Activated T-cell treated with anti-CD3 and anti-CD28 coated beads, Interleukin-2, amount 50 U/mL, for 24 hours (primary cell): ENCODE measurements around the gene SLC44A3.
A peak's percentile ranks its signal among the peaks of the same experiment; 100 is the strongest.

Experiments
- DNase-seq: peaks from one replicate; pipeline ENCODE4 v3.0.0-alpha.2; 2020
- H3K27ac Mint-ChIP-seq: 2 replicates; pipeline ENCODE4 v1.8.0; 2020; ENCODE audit warnings: mild to moderate bottlenecking, mixed read lengths
- H3K27me3 Mint-ChIP-seq: 2 replicates; pipeline ENCODE4 v1.8.0; 2020; ENCODE audit warnings: mixed read lengths
- H3K36me3 Mint-ChIP-seq: 2 replicates; pipeline ENCODE4 v1.8.0; 2020; ENCODE audit warnings: low read depth, mixed read lengths
- H3K4me1 Mint-ChIP-seq: 2 replicates; pipeline ENCODE4 v1.8.0; 2020; ENCODE audit warnings: low read depth, mixed read lengths
- H3K4me3 Mint-ChIP-seq: 2 replicates; pipeline ENCODE4 v1.8.0; 2020; ENCODE audit warnings: mild to moderate bottlenecking, moderate library complexity, mixed read lengths
- H3K9me3 Mint-ChIP-seq: 2 replicates; pipeline ENCODE4 v1.8.0; 2020; ENCODE audit warnings: mixed read lengths

SLC44A3 gene

GRCh38 chr1:94807742-94808491 is 12.2 kb upstream of the SLC44A3 start:
- Mint-ChIP-seq H3K9me3 (peaks cover 3% of the 10 kb centered on the region), H3K36me3 (no peaks in the 10 kb centered on the region), H3K4me1 (peaks cover 4% of the 10 kb centered on the region), H3K27ac (no peak overlapping the region), H3K4me3 (no peak overlapping the region), H3K27me3 (peaks cover 2% of the 10 kb centered on the region)
- no peak for DNase-seq

- Mint-ChIP-seq H3K4me3 (no peak overlapping the region), H3K27ac (no peak overlapping the region)
Observed at GRCh38 chr1:94808669-94809068, 11.5 kb upstream of the SLC44A3 start.

GRCh38 chr1:94812985-94813384 is 7.2 kb upstream of the SLC44A3 start:
- peaks cover 9% of the 10 kb centered on the region for H3K9me3 Mint-ChIP-seq
- H3K27ac Mint-ChIP-seq: no peak overlapping the region
- DNase-seq: no peak
- peaks cover 33% of the 10 kb centered on the region for H3K27me3 Mint-ChIP-seq
- no peaks in the 10 kb centered on the region for H3K36me3 Mint-ChIP-seq
- peaks cover 3% of the 10 kb centered on the region for H3K4me1 Mint-ChIP-seq
- H3K4me3 Mint-ChIP-seq: no peak overlapping the region

More at GRCh38 chr1:94808669-94809068, 11.5 kb upstream of the SLC44A3 start:
- DNase-seq: no peak
- Mint-ChIP-seq H3K9me3 (peaks cover 6% of the 10 kb centered on the region), H3K27me3 (peaks cover 2% of the 10 kb centered on the region), H3K4me1 (peaks cover 4% of the 10 kb centered on the region), H3K36me3 (no peaks in the 10 kb centered on the region)

GRCh38 chr1:94816030-94816429 is 4.1 kb upstream of the SLC44A3 start:
- Mint-ChIP-seq H3K9me3 (peaks cover 9% of the 10 kb centered on the region), H3K36me3 (no peaks in the 10 kb centered on the region), H3K27ac (no peak overlapping the region), H3K4me1 (peaks cover 4% of the 10 kb centered on the region), H3K27me3 (peaks cover 54% of the 10 kb centered on the region), H3K4me3 (no peak overlapping the region)
- DNase-seq: no peak

GRCh38 chr1:94817712-94818111 is 2.4 kb upstream of the SLC44A3 start:
- peaks cover 4% of the 10 kb centered on the region for H3K4me1 Mint-ChIP-seq
- no peak for DNase-seq
- no peaks in the 10 kb centered on the region for H3K36me3 Mint-ChIP-seq
- H3K4me3 Mint-ChIP-seq: no peak overlapping the region
- peaks cover 71% of the 10 kb centered on the region for H3K27me3 Mint-ChIP-seq
- no peak overlapping the region for H3K27ac Mint-ChIP-seq
- peaks cover 5% of the 10 kb centered on the region for H3K9me3 Mint-ChIP-seq

GRCh38 chr1:94819238-94819944 is 766 bp upstream of the SLC44A3 start:
- H3K9me3 Mint-ChIP-seq: no peaks in the 10 kb centered on the region
- no peak overlapping the region for H3K27ac Mint-ChIP-seq
- H3K36me3 Mint-ChIP-seq: no peaks in the 10 kb centered on the region
- H3K4me1 Mint-ChIP-seq: peaks cover 4% of the 10 kb centered on the region
- peaks cover 71% of the 10 kb centered on the region for H3K27me3 Mint-ChIP-seq
- no peak for DNase-seq
- peak overlapping the region; percentile 69 for H3K4me3 Mint-ChIP-seq

GRCh38 chr1:94820936-94821335 is 779 bp downstream of the SLC44A3 start:
- peak overlapping the region; percentile 28 for H3K4me3 Mint-ChIP-seq
- no peaks in the 10 kb centered on the region for H3K36me3 Mint-ChIP-seq
- no peak overlapping the region for H3K27ac Mint-ChIP-seq
- peaks cover 4% of the 10 kb centered on the region for H3K4me1 Mint-ChIP-seq
- peaks cover 67% of the 10 kb centered on the region for H3K27me3 Mint-ChIP-seq
- no peak for DNase-seq
- H3K9me3 Mint-ChIP-seq: no peaks in the 10 kb centered on the region

- Mint-ChIP-seq H3K27me3 (peaks cover 63% of the 10 kb centered on the region), H3K4me3 (no peak overlapping the region)
Observed at GRCh38 chr1:94821636-94822305, 1.6 kb downstream of the SLC44A3 start.

GRCh38 chr1:94823116-94823515 is 3.0 kb downstream of the SLC44A3 start:
- Mint-ChIP-seq H3K9me3 (no peaks in the 10 kb centered on the region), H3K4me3 (no peak overlapping the region)
- DNase-seq: no peak

More at GRCh38 chr1:94821636-94822305, 1.6 kb downstream of the SLC44A3 start:
- Mint-ChIP-seq H3K36me3 (no peaks in the 10 kb centered on the region), H3K4me1 (peaks cover 4% of the 10 kb centered on the region), H3K27ac (no peak overlapping the region), H3K9me3 (no peaks in the 10 kb centered on the region)
- DNase-seq: no peak

GRCh38 chr1:94825936-94826335 is 5.8 kb downstream of the SLC44A3 start:
- Mint-ChIP-seq H3K9me3 (no peaks in the 10 kb centered on the region), H3K4me3 (no peak overlapping the region), H3K27me3 (peaks cover 44% of the 10 kb centered on the region), H3K4me1 (no peaks in the 10 kb centered on the region), H3K27ac (no peak overlapping the region), H3K36me3 (no peaks in the 10 kb centered on the region)
- DNase-seq: no peak

More at GRCh38 chr1:94823116-94823515, 3.0 kb downstream of the SLC44A3 start:
- H3K4me1 Mint-ChIP-seq: peaks cover 4% of the 10 kb centered on the region
- peaks cover 60% of the 10 kb centered on the region for H3K27me3 Mint-ChIP-seq
- H3K27ac Mint-ChIP-seq: no peak overlapping the region
- no peaks in the 10 kb centered on the region for H3K36me3 Mint-ChIP-seq

GRCh38 chr1:94827434-94827833 is 7.3 kb downstream of the SLC44A3 start:
- H3K36me3 Mint-ChIP-seq: no peaks in the 10 kb centered on the region
- H3K27ac Mint-ChIP-seq: no peak overlapping the region
- H3K4me1 Mint-ChIP-seq: no peaks in the 10 kb centered on the region
- no peak overlapping the region for H3K4me3 Mint-ChIP-seq
- no peaks in the 10 kb centered on the region for H3K9me3 Mint-ChIP-seq
- DNase-seq: no peak
- peaks cover 38% of the 10 kb centered on the region for H3K27me3 Mint-ChIP-seq

GRCh38 chr1:94828251-94828650 is 8.1 kb downstream of the SLC44A3 start:
- H3K27me3 Mint-ChIP-seq: peaks cover 35% of the 10 kb centered on the region
- H3K4me1 Mint-ChIP-seq: no peaks in the 10 kb centered on the region
- no peak overlapping the region for H3K4me3 Mint-ChIP-seq
- no peaks in the 10 kb centered on the region for H3K36me3 Mint-ChIP-seq
- DNase-seq: no peak
- no peaks in the 10 kb centered on the region for H3K9me3 Mint-ChIP-seq
- no peak overlapping the region for H3K27ac Mint-ChIP-seq

- Mint-ChIP-seq H3K36me3 (no peaks in the 10 kb centered on the region), H3K4me1 (no peaks in the 10 kb centered on the region), H3K27me3 (peaks cover 50% of the 10 kb centered on the region), H3K4me3 (no peak overlapping the region), H3K27ac (no peak overlapping the region), H3K9me3 (no peaks in the 10 kb centered on the region)
- DNase-seq: no peak
Observed at GRCh38 chr1:94831641-94832040, 11.5 kb downstream of the SLC44A3 start.

- H3K27me3 Mint-ChIP-seq: peaks cover 50% of the 10 kb centered on the region
- no peaks in the 10 kb centered on the region for H3K36me3 Mint-ChIP-seq
- DNase-seq: no peak
- no peak overlapping the region for H3K4me3 Mint-ChIP-seq
- H3K9me3 Mint-ChIP-seq: no peaks in the 10 kb centered on the region
- H3K27ac Mint-ChIP-seq: no peak overlapping the region
- H3K4me1 Mint-ChIP-seq: no peaks in the 10 kb centered on the region
Observed at GRCh38 chr1:94832446-94832845, 12.3 kb downstream of the SLC44A3 start.
